Measurements from ENCODE around the gene ARHGEF37.

Gene ARHGEF37

GRCh38 chr5:149583394-149583793 lies 2.1 kb downstream of the ARHGEF37 start:
- no peaks in the 10 kb centered on the region for H3K9me3 ChIP-seq (ENCODE audit: insufficient read depth, low read length, severe bottlenecking)
- no peak overlapping the region for H3K9ac ChIP-seq (ENCODE audit: low read depth, low read length)
- DNase-seq (no peak), ATAC-seq (ENCODE audit: insufficient read depth, low read depth) (no peak)
- H3K4me1 ChIP-seq (ENCODE audit: insufficient read depth, low read length): no peaks in the 10 kb centered on the region
- TF ChIP-seq, protein P1, sequence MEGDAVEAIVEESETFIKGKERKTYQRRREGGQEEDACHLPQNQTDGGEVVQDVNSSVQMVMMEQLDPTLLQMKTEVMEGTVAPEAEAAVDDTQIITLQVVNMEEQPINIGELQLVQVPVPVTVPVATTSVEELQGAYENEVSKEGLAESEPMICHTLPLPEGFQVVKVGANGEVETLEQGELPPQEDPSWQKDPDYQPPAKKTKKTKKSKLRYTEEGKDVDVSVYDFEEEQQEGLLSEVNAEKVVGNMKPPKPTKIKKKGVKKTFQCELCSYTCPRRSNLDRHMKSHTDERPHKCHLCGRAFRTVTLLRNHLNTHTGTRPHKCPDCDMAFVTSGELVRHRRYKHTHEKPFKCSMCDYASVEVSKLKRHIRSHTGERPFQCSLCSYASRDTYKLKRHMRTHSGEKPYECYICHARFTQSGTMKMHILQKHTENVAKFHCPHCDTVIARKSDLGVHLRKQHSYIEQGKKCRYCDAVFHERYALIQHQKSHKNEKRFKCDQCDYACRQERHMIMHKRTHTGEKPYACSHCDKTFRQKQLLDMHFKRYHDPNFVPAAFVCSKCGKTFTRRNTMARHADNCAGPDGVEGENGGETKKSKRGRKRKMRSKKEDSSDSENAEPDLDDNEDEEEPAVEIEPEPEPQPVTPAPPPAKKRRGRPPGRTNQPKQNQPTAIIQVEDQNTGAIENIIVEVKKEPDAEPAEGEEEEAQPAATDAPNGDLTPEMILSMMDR (IDR thresholded peaks at IDR 0.05; ENCODE audit: borderline replicate concordance, extremely low read depth, low read length, poor library complexity, severe bottlenecking): no peak
- TF ChIP-seq EZH2 (IDR thresholded peaks at IDR 0.05; ENCODE audit: borderline replicate concordance, low read depth, low read length, severe bottlenecking): no peak
- H2AFZ ChIP-seq (ENCODE audit: low read depth, low read length): no peak overlapping the region
- no peaks in the 10 kb centered on the region for H4K20me1 ChIP-seq (ENCODE audit: insufficient read depth, low read length)
- no peak overlapping the region for H3K4me3 ChIP-seq (ENCODE audit: low read depth in 1 of 2, low read length in 2 of 2)
- H3K79me2 ChIP-seq (ENCODE audit: insufficient read depth, low read length): no peaks in the 10 kb centered on the region
- H3K36me3 ChIP-seq (ENCODE audit: insufficient read depth, low read length): no peaks in the 10 kb centered on the region
- peaks cover 5% of the 10 kb centered on the region for H3K27me3 ChIP-seq (ENCODE audit: insufficient read depth, low read length, poor library complexity)
- H3K27ac ChIP-seq (ENCODE audit: low read length): no peak overlapping the region
- H3K4me2 ChIP-seq (ENCODE audit: insufficient read depth, low read length): no peak overlapping the region

DNA sequence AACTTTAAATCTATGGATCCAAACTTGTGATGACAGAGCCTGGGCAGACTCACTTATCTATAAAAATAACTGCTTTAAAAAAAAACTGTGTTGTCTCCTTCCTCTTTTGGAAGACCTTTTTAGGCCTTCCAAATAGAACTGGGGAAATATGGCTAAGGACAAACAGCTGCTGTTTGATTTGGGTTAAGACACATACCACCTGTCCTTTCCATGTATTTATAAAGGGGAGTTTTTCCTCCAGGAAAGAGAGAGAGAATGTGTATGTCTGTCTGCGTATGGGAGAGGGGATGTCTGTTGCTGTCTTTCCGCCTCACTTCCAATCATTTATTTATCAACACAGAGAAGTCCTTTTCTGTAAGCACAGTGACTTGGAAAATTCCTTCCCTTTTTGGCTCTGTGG lies 2.8 kb downstream of the ARHGEF37 start:
- H4K20me1 ChIP-seq (ENCODE audit: insufficient read depth, low read length): no peaks in the 10 kb centered on the region
- H3K36me3 ChIP-seq (ENCODE audit: insufficient read depth, low read length): no peaks in the 10 kb centered on the region
- no peak for DNase-seq
- H3K79me2 ChIP-seq (ENCODE audit: insufficient read depth, low read length): no peaks in the 10 kb centered on the region
- H3K4me3 ChIP-seq (ENCODE audit: low read depth in 1 of 2, low read length in 2 of 2): no peak overlapping the region
- H3K9ac ChIP-seq (ENCODE audit: low read depth, low read length): no peak overlapping the region
- H2AFZ ChIP-seq (ENCODE audit: low read depth, low read length): no peak overlapping the region
- H3K27me3 ChIP-seq (ENCODE audit: insufficient read depth, low read length, poor library complexity): peaks cover 5% of the 10 kb centered on the region
- no peak overlapping the region for H3K4me2 ChIP-seq (ENCODE audit: insufficient read depth, low read length)
- no peaks in the 10 kb centered on the region for H3K4me1 ChIP-seq (ENCODE audit: insufficient read depth, low read length)
- ATAC-seq (ENCODE audit: insufficient read depth, low read depth): no peak
- no peaks in the 10 kb centered on the region for H3K9me3 ChIP-seq (ENCODE audit: insufficient read depth, low read length, severe bottlenecking)
- no peak overlapping the region for H3K27ac ChIP-seq (ENCODE audit: low read length)
- no peak for TF ChIP-seq EZH2 (IDR thresholded peaks at IDR 0.05; ENCODE audit: borderline replicate concordance, low read depth, low read length, severe bottlenecking)
- TF ChIP-seq, protein P1 (IDR thresholded peaks at IDR 0.05; ENCODE audit: borderline replicate concordance, extremely low read depth, low read length, poor library complexity, severe bottlenecking): no peak

- no peak overlapping the region for H3K27ac ChIP-seq (ENCODE audit: low read length)
- no peak overlapping the region for H3K9ac ChIP-seq (ENCODE audit: low read depth, low read length)
- H3K4me2 ChIP-seq (ENCODE audit: insufficient read depth, low read length): no peak overlapping the region
- no peaks in the 10 kb centered on the region for H4K20me1 ChIP-seq (ENCODE audit: insufficient read depth, low read length)
- no peaks in the 10 kb centered on the region for H3K36me3 ChIP-seq (ENCODE audit: insufficient read depth, low read length)
- TF ChIP-seq EZH2 (IDR thresholded peaks at IDR 0.05; ENCODE audit: borderline replicate concordance, low read depth, low read length, severe bottlenecking): no peak
- no peak for DNase-seq
- no peaks in the 10 kb centered on the region for H3K9me3 ChIP-seq (ENCODE audit: insufficient read depth, low read length, severe bottlenecking)
- no peak overlapping the region for H3K4me3 ChIP-seq (ENCODE audit: low read depth in 1 of 2, low read length in 2 of 2)
- H3K79me2 ChIP-seq (ENCODE audit: insufficient read depth, low read length): no peaks in the 10 kb centered on the region
- H3K27me3 ChIP-seq (ENCODE audit: insufficient read depth, low read length, poor library complexity): peaks cover 3% of the 10 kb centered on the region
- ATAC-seq (ENCODE audit: insufficient read depth, low read depth): no peak
- no peaks in the 10 kb centered on the region for H3K4me1 ChIP-seq (ENCODE audit: insufficient read depth, low read length)
- H2AFZ ChIP-seq (ENCODE audit: low read depth, low read length): no peak overlapping the region
Measured at GRCh38 chr5:149585910-149586309, 4.6 kb downstream of the ARHGEF37 start.

DNA sequence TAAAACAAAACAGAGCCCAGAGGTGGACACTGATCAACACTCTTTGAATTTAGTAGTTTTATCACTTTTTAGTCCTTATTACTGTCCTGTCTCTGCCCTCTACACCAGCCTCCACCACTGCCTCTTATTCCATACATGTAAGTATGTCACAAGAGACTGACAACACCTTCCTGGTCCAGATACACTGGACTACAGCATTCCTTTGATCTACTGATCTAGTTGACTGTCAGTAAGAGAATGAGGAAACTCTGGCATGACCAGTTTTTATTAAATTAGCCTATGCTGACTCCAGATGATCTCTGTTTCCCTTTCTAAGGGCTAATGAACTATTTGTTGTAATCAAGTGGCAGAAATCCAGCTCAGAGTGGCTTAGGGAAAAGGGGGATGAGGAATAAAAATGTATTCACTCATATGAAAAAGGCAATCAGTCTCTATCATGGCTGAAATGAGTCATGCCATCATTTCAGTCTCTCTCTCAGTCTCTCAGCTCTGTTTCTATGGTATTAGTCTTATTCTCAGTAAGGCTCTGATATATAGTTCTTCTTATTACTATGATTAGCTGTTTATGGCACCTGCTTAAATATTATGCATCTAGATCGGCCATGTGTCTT lies 5.5 kb downstream of the ARHGEF37 start:
- Histone ChIP-seq H2AFZ (ENCODE audit: low read depth, low read length) (no peak overlapping the region), H3K4me1 (ENCODE audit: insufficient read depth, low read length) (no peaks in the 10 kb centered on the region), H3K9me3 (ENCODE audit: insufficient read depth, low read length, severe bottlenecking) (no peaks in the 10 kb centered on the region), H3K27ac (ENCODE audit: low read length) (no peak overlapping the region), H3K36me3 (ENCODE audit: insufficient read depth, low read length) (no peaks in the 10 kb centered on the region), H3K27me3 (ENCODE audit: insufficient read depth, low read length, poor library complexity) (peaks cover 3% of the 10 kb centered on the region), H3K79me2 (ENCODE audit: insufficient read depth, low read length) (no peaks in the 10 kb centered on the region), H3K4me2 (ENCODE audit: insufficient read depth, low read length) (no peak overlapping the region), H3K9ac (ENCODE audit: low read depth, low read length) (no peak overlapping the region), H3K4me3 (ENCODE audit: low read depth in 1 of 2, low read length in 2 of 2) (no peak overlapping the region), H4K20me1 (ENCODE audit: insufficient read depth, low read length) (no peaks in the 10 kb centered on the region)
- ATAC-seq (ENCODE audit: insufficient read depth, low read depth): no peak
- DNase-seq: no peak
- TF ChIP-seq, protein P1 (IDR thresholded peaks at IDR 0.05; ENCODE audit: borderline replicate concordance, extremely low read depth, low read length, poor library complexity, severe bottlenecking): no peak
- TF ChIP-seq EZH2 (IDR thresholded peaks at IDR 0.05; ENCODE audit: borderline replicate concordance, low read depth, low read length, severe bottlenecking): no peak

Data from DND-41 (cell line).